PFSK-1 (cell line): ENCODE measurements around the gene NXPE4.

Experiments used
- FOXP2 ChIP-seq: optimal IDR thresholded peaks from 2 replicates; pipeline ENCODE3; 2011; ENCODE audit warnings: borderline replicate concordance, control low read depth, inconsistent platforms; ENCODE audit not compliant: insufficient read depth; ENCODE audit errors: extremely low read length, extremely low read depth
- POLR2AphosphoS5 ChIP-seq: IDR thresholded peaks from 2 replicates; pipeline ENCODE4 v1.6.1; 2012; ENCODE audit warnings: low read depth, mild to moderate bottlenecking, control low read depth, low read length, moderate library complexity
- SIN3A ChIP-seq: IDR thresholded peaks from 2 replicates; pipeline ENCODE4 v1.6.1; 2012; ENCODE audit warnings: mild to moderate bottlenecking, low read length, moderate library complexity, borderline replicate concordance; ENCODE audit not compliant: insufficient read depth

- TF ChIP-seq SIN3A (no peak), POLR2AphosphoS5 (no peak), FOXP2 (no peak)
These were observed 44.5 kb downstream of the NXPE4 start for GRCh38 chr11:114551060-114551459.
